Neural cell (in vitro differentiated cells): Measurements from ENCODE around the gene CCDC148. TPM values are rescaled to one million over a fixed set of nuclear protein-coding genes. Genes with fewer than 3 reads are reported as not detected.

Experiments
- H2AFZ ChIP-seq: fragments of 200-600, 300-800 bp; sonication (generic), shearing (Covaris generic); 2 replicates; pipeline ENCODE4 v1.6.0; 2014; ENCODE audit warnings: low read depth, mild to moderate bottlenecking, antibody characterized with exemption, low read length, moderate library complexity
- H3F3A ChIP-seq: fragments of 200-600 bp; shearing (Covaris generic); 2 replicates; pipeline ENCODE4 v1.6.1; 2016; ENCODE audit warnings: mild to moderate bottlenecking, moderate library complexity, mixed read lengths, antibody characterized with exemption, low read length; ENCODE audit not compliant: insufficient read depth, poor library complexity, severe bottlenecking
- H3K27ac ChIP-seq: fragments of 200-600, 300-800 bp; sonication (generic), shearing (Covaris generic); 2 replicates; pipeline ENCODE4 v1.5.1; 2014; ENCODE audit warnings: mild to moderate bottlenecking, low read length, moderate library complexity
- H3K27me3 ChIP-seq: fragments of 300-800, 200-600 bp; sonication (generic), shearing (Covaris generic); 2 replicates; pipeline ENCODE4 v1.6.0; 2014; ENCODE audit warnings: mild to moderate bottlenecking, low read depth, low read length, moderate library complexity; ENCODE audit not compliant: insufficient read depth
- H3K36me3 ChIP-seq: fragments of 300-800, 200-600 bp; sonication (generic), shearing (Covaris generic); 2 replicates; pipeline ENCODE4 v1.5.1; 2014; ENCODE audit warnings: mild to moderate bottlenecking, antibody characterized with exemption, low read length, moderate library complexity; ENCODE audit not compliant: insufficient read depth
- H3K4me2 ChIP-seq: fragments of 300-800, 200-600 bp; sonication (generic), shearing (Covaris generic); 2 replicates; pipeline ENCODE4 v1.6.0; 2014; ENCODE audit warnings: mild to moderate bottlenecking, low read length
- H3K4me3 ChIP-seq: fragments of 300-800, 200-600 bp; sonication (generic), shearing (Covaris generic); 2 replicates; pipeline ENCODE4 v1.5.1; 2014; ENCODE audit warnings: mild to moderate bottlenecking, low read length, moderate library complexity
- H3K79me2 ChIP-seq: fragments of 200-600 bp; shearing (Covaris generic); replicated peaks from 2 replicates; pipeline ENCODE4 v1.6.0; 2014; ENCODE audit warnings: mild to moderate bottlenecking, low read length, moderate library complexity; ENCODE audit not compliant: insufficient read depth
- H3K9ac ChIP-seq: fragments of 300-800, 200-600 bp; sonication (generic), shearing (Covaris generic); 2 replicates; pipeline ENCODE4 v1.6.1; 2016; ENCODE audit warnings: mild to moderate bottlenecking, low read length, mixed read lengths
- H3K9me2 ChIP-seq: fragments of 200-600 bp; shearing (Covaris generic); 2 replicates; pipeline ENCODE4 v1.6.1; 2016; ENCODE audit warnings: mild to moderate bottlenecking, low read length, mixed read lengths; ENCODE audit not compliant: insufficient read depth
- H3K9me3 ChIP-seq: fragments of 200-600, 300-800 bp; sonication (generic), shearing (Covaris generic); 2 replicates; pipeline ENCODE4 v1.6.1; 2016; ENCODE audit warnings: mild to moderate bottlenecking, mixed run types, low read length, moderate library complexity, mixed read lengths
- H4K20me1 ChIP-seq: fragments of 200-600 bp; shearing (Covaris generic); 2 replicates; pipeline ENCODE4 v1.6.1; 2016; ENCODE audit warnings: mild to moderate bottlenecking, mixed run types; ENCODE audit not compliant: insufficient read depth
- EP300 ChIP-seq: fragments of 450-650 bp; conservative IDR thresholded peaks from 2 replicates; pipeline ENCODE4 v1.6.1; 2014; ENCODE audit warnings: antibody characterized with exemption, mild to moderate bottlenecking, moderate library complexity; ENCODE audit not compliant: poor library complexity, severe bottlenecking
- EZH2 ChIP-seq: fragments of 200-600, 300-800 bp; shearing (Covaris generic), sonication (generic); IDR thresholded peaks from 2 replicates; pipeline ENCODE4 v1.6.1; 2014; ENCODE audit warnings: antibody characterized with exemption, low read length, borderline replicate concordance, mild to moderate bottlenecking; ENCODE audit not compliant: insufficient read depth, poor library complexity, severe bottlenecking
- MXI1 ChIP-seq: fragments of 450-650 bp; conservative IDR thresholded peaks from 2 replicates; pipeline ENCODE4 v1.6.1; 2014; ENCODE audit warnings: antibody characterized with exemption, mild to moderate bottlenecking; ENCODE audit not compliant: poor library complexity, severe bottlenecking
- POLR2AphosphoS5 ChIP-seq: IDR thresholded peaks from 2 replicates; pipeline ENCODE4 v1.6.1; 2012
- RAD21 ChIP-seq: fragments of 450-650 bp; conservative IDR thresholded peaks from 2 replicates; pipeline ENCODE4 v1.6.1; 2014; ENCODE audit warnings: antibody characterized with exemption, mild to moderate bottlenecking, moderate library complexity
- SMC3 ChIP-seq: fragments of 450-650 bp; conservative IDR thresholded peaks from 2 replicates; pipeline ENCODE4 v1.6.1; 2014; ENCODE audit warnings: antibody characterized with exemption, mild to moderate bottlenecking, moderate library complexity; ENCODE audit not compliant: poor library complexity
- polyA plus RNA-seq: library from polyadenylated mRNA; depleted of rRNA; stranded (reverse); fragments of >200 nt; gene quantifications from 2 replicates; pipeline ENCODE4 v1.2.3, GENCODE V29; 2014
- TF ChIP-seq, protein P1 (sequence below): IDR thresholded peaks from 2 replicates; pipeline ENCODE4 v1.6.1; 2012; ENCODE audit warnings: borderline replicate concordance
- TF ChIP-seq, protein P2 (sequence below): fragments of 450-650 bp; IDR thresholded peaks from 2 replicates; pipeline ENCODE4 v1.5.1; 2014; ENCODE audit warnings: antibody characterized with exemption, mild to moderate bottlenecking, moderate library complexity; ENCODE audit not compliant: poor library complexity, severe bottlenecking

Gene CCDC148
- polyA plus RNA-seq, 1 donor from 2014 or later = 1.8 TPM

DNA sequence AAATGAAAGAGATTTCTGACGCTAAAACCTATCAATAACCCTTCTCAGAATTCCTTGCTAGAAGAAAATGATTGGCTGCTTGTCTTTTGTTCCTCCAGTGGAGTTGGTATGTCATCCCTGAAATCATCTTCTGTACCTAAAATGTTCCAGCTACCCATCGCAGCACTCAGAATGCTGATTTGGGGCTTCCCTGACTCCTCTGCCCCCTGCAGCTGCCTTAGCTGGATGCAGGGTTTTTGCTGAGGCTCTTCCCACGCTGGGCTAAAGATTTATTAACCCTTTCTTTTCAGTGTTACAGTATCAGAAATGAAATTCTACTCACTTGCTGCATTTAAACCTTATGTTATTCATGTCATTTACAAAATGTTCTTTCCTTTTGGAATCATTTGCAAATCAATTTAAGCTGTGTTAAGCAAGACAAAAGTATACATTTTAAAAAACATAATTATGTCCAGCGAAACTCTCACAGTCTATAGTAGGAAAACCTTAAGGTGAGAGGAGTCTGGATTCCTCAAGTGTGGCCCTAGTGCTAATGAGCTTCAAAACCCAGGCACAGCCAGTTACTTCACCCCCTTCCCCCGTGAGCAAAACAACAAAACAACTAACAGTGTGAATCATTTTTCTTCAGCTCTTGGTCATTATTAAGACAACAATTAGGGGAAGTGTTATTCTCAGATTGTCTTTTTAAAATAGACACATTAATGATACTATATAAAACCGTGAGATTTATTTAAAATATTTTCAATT, 33.0 kb upstream of the CCDC148 start:
- Histone ChIP-seq H3K36me3 (no peaks in the 10 kb centered on the region), H3K9me3 (no peaks in the 10 kb centered on the region), H3K4me3 (peak overlapping the region; percentile 40), H3K4me2 (peak overlapping the region; percentile 37), H3K27ac (no peak overlapping the region), H2AFZ (no peak overlapping the region), H3K79me2 (peaks cover 9% of the 10 kb centered on the region), H3K27me3 (no peaks in the 10 kb centered on the region), H3K9ac (no peak overlapping the region), H3K9me2 (no peaks in the 10 kb centered on the region), H4K20me1 (no peaks in the 10 kb centered on the region), H3F3A (no peaks in the 10 kb centered on the region)
- peak; percentile 12 for TF ChIP-seq EP300
- TF ChIP-seq, protein P1, sequence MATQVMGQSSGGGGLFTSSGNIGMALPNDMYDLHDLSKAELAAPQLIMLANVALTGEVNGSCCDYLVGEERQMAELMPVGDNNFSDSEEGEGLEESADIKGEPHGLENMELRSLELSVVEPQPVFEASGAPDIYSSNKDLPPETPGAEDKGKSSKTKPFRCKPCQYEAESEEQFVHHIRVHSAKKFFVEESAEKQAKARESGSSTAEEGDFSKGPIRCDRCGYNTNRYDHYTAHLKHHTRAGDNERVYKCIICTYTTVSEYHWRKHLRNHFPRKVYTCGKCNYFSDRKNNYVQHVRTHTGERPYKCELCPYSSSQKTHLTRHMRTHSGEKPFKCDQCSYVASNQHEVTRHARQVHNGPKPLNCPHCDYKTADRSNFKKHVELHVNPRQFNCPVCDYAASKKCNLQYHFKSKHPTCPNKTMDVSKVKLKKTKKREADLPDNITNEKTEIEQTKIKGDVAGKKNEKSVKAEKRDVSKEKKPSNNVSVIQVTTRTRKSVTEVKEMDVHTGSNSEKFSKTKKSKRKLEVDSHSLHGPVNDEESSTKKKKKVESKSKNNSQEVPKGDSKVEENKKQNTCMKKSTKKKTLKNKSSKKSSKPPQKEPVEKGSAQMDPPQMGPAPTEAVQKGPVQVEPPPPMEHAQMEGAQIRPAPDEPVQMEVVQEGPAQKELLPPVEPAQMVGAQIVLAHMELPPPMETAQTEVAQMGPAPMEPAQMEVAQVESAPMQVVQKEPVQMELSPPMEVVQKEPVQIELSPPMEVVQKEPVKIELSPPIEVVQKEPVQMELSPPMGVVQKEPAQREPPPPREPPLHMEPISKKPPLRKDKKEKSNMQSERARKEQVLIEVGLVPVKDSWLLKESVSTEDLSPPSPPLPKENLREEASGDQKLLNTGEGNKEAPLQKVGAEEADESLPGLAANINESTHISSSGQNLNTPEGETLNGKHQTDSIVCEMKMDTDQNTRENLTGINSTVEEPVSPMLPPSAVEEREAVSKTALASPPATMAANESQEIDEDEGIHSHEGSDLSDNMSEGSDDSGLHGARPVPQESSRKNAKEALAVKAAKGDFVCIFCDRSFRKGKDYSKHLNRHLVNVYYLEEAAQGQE = no peak

DNA sequence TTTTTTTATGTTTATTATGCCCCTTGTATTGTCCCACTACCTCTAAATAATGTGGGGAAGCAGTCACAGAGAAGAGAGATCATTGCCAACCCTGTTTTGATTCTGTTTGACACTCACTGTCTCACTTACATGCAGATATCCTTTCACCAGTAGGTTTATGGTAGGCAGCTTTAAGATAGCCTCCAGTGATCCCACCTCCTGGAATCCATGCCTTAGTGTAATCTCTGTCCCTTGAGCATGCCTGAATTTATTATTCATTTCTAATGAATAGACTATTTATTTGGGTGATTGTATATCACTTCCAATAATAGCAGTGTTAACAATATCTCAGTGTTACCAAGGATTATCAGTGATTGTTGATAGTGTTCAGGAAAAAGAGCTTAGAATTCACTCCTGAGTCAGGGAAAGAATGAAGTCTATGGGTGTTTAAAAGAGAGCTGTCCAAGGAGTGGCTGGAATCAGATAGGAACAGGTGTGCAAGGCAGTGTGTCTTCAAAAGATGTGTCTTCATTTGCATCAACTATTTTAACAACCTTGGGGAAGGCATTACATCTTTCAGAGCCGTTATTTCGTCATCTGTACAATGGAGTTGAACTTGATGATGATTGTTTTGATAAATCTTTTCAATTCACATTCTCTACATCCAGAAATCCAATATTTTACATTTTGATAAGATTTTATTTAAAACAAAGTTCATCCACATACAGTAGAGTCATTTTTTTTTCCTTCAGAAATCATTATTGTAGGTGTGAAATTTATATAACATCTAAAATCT, 32.1 kb upstream of the CCDC148 start:
- Histone ChIP-seq H3K36me3 (no peaks in the 10 kb centered on the region), H2AFZ (no peak overlapping the region), H3K9me2 (no peaks in the 10 kb centered on the region), H3K9me3 (no peaks in the 10 kb centered on the region), H3F3A (no peaks in the 10 kb centered on the region), H3K4me2 (no peak overlapping the region), H3K9ac (no peak overlapping the region), H3K27ac (no peak overlapping the region), H3K79me2 (peaks cover 9% of the 10 kb centered on the region), H4K20me1 (no peaks in the 10 kb centered on the region), H3K27me3 (no peaks in the 10 kb centered on the region), H3K4me3 (no peak overlapping the region)
- no peak for TF ChIP-seq MXI1
- TF ChIP-seq, protein P2, sequence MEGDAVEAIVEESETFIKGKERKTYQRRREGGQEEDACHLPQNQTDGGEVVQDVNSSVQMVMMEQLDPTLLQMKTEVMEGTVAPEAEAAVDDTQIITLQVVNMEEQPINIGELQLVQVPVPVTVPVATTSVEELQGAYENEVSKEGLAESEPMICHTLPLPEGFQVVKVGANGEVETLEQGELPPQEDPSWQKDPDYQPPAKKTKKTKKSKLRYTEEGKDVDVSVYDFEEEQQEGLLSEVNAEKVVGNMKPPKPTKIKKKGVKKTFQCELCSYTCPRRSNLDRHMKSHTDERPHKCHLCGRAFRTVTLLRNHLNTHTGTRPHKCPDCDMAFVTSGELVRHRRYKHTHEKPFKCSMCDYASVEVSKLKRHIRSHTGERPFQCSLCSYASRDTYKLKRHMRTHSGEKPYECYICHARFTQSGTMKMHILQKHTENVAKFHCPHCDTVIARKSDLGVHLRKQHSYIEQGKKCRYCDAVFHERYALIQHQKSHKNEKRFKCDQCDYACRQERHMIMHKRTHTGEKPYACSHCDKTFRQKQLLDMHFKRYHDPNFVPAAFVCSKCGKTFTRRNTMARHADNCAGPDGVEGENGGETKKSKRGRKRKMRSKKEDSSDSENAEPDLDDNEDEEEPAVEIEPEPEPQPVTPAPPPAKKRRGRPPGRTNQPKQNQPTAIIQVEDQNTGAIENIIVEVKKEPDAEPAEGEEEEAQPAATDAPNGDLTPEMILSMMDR = no peak
- no peak for TF ChIP-seq EP300
- no peak for TF ChIP-seq POLR2AphosphoS5
- TF ChIP-seq, protein P1 = no peak
- TF ChIP-seq SMC3 = no peak
- no peak for TF ChIP-seq RAD21
- TF ChIP-seq EZH2 = no peak
